Fibroblast of the aortic adventitia (primary cell): Measurements from ENCODE around the gene NINJ2. TPM values are rescaled to one million over a fixed set of nuclear protein-coding genes. Genes with fewer than 3 reads are reported as not detected.

Experiments
- DNase-seq: peaks from one replicate; pipeline ENCODE4 v3.0.0-alpha.2; 2010; ENCODE audit warnings: low read depth
- H3K4me3 ChIP-seq: 2 replicates; pipeline ENCODE4 v1.5.1; 2011; ENCODE audit warnings: low read depth, mild to moderate bottlenecking, control low read depth, low read length, moderate library complexity
- total RNA-seq: library from RNA; depleted of rRNA; stranded (reverse); fragments of >200 nt; gene quantifications from 2 replicates; pipeline ENCODE4 v1.2.3, GENCODE V29; 2012; ENCODE audit warnings: low replicate concordance
- TF ChIP-seq, protein P1 (sequence below): IDR thresholded peaks from 2 replicates; pipeline ENCODE4 v1.5.1; 2011; ENCODE audit warnings: mild to moderate bottlenecking, low read length, control low read depth, inconsistent platforms; ENCODE audit not compliant: insufficient read depth

Gene NINJ2
- total RNA-seq, 1 donor = 0.45 TPM

DNA sequence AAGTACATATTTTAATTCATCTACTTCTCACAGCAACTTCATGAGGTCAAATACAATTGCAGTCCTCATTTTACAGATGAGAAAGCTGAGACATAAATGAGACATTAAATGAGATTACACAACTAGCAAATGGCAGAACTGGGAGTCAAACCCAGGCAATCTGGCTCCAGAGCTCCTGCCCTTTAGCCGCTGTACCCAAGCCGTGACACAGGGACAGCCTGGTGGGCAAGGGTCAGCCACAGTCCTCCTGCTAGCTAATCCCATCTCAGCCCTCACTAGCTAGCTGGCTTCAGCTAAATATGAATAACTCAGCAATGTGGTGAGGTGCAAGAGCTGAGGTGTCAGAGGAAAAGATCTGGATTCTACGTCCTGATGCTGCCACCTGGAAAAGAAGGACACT, 54.8 kb downstream of the NINJ2 start:
- TF ChIP-seq, protein P1, sequence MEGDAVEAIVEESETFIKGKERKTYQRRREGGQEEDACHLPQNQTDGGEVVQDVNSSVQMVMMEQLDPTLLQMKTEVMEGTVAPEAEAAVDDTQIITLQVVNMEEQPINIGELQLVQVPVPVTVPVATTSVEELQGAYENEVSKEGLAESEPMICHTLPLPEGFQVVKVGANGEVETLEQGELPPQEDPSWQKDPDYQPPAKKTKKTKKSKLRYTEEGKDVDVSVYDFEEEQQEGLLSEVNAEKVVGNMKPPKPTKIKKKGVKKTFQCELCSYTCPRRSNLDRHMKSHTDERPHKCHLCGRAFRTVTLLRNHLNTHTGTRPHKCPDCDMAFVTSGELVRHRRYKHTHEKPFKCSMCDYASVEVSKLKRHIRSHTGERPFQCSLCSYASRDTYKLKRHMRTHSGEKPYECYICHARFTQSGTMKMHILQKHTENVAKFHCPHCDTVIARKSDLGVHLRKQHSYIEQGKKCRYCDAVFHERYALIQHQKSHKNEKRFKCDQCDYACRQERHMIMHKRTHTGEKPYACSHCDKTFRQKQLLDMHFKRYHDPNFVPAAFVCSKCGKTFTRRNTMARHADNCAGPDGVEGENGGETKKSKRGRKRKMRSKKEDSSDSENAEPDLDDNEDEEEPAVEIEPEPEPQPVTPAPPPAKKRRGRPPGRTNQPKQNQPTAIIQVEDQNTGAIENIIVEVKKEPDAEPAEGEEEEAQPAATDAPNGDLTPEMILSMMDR = no peak
- DNase-seq = no peak

DNA sequence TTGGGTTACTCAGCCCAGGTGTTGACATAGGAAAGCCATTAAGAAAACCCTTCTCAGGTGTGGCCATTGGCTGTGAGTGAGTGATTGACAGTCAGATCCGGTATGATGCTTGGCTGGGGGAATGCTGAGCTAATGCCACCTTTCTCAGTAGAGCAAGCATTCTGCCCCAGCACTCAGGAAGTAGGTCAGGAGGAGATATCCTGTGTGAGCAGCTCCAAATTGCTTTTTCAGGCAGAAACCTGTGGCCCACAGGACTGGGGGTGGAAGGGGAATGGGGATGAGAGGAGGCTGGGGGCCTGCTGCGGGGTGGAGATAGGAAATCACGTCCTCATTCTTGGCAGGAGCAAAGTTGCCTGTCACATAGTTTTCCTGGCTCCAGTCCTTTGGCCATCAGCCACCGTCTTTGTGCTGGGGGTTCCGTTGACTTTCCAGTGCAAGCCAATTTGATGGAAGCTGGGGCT, 55.7 kb downstream of the NINJ2 start:
- TF ChIP-seq, protein P1 = no peak
- no peak for DNase-seq
- no peak overlapping the region for H3K4me3 ChIP-seq

More for the DNA sequence above, 54.8 kb downstream of the NINJ2 start:
- H3K4me3 ChIP-seq = no peak overlapping the region

DNA sequence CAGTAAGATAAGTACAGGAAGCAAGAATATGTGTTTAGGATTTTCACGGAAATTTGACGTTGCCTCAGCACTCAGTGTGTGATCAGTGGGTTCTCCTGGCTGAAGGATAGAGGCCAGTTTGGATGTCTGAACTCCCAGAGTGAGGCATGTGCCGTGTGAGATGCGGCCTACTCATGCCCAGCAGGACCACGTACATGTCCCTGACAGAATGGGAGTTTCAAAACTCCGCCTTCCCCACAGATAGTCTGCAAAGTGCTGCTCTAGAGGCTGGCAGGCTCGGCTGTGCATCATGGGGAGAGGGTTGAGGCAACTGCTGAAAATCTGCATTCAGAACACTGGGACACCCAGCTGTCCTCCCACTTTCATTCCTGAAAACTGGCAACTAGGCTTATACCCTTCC, 58.3 kb downstream of the NINJ2 start:
- DNase-seq = no peak
- TF ChIP-seq, protein P1 = no peak
- H3K4me3 ChIP-seq = no peak overlapping the region

DNA sequence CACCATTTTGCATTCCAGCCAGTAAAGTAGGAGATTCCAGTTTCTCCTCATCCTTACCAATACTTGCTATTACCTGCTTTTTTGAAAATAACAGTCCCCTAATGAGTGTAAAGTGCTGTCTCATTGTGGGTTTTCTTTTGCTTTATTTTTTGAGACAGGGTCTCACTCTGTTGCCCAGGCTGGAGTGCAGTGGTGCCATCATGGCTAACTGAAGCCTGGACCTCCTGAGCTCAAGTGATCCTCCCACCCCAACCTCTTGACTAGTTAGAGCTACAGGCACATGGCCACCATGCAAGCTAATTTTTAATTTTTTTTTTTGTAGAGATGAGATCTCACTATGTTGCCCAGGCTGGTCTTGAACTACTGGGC, 60.6 kb downstream of the NINJ2 start:
- TF ChIP-seq, protein P1 = no peak
- H3K4me3 ChIP-seq = no peak overlapping the region
- no peak for DNase-seq

DNA sequence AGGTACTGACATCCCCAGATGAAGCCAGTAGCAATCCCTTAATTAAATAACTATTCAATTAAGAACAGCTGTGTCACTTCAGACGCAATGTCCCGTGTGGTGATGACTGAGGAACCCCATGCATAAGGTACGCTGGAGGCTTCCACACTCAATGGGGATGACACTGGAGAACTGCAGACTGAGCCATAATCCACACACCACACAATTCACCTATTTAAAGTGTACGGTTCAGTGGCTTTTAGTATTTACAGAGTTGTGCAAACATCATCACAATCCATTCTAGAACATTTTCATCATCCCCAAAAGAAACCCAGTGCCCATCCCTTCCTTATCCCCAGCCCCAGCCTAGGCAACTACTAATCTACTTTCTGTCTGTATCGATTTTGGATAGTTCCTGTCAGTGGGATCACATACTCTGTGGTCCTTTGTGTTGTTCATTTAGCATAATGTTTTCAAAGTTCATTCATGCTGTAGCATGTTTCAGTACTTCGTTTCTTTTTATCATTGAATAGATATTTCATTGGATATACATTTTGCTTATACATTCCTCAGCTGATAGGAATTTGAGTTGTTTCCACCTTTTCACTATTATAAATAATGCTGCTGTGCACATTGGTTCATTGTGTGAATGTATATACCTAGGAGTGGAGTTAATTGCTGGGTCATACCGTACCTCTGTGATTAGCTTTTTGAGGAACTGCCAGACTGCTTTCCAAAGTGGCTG, 61.1 kb downstream of the NINJ2 start:
- DNase-seq = no peak
- TF ChIP-seq, protein P1 = no peak
- H3K4me3 ChIP-seq = no peak overlapping the region

DNA sequence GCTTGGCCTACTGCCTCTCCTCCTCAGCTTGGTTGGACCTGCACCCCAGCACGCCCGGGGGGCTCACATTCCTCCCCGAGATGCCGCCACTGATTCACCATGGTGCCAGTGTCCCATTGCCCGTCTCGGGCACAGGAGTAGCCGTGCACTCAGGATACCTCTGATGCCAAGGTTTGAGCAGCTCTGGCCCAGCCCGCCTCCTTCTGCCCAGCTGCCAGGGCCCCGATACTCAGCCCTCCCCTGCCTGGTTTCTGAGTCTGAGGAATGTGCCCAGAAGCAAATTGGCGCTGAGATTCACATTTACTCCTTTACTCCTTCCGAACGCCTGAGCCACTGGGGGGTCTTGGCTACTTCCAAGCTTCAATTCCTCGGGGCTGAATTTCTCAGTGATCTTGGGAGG, 63.5 kb downstream of the NINJ2 start:
- TF ChIP-seq, protein P1 = no peak
- DNase-seq = no peak

More for the DNA sequence above, 63.5 kb downstream of the NINJ2 start:
- H3K4me3 ChIP-seq = no peak overlapping the region
